Endodermal cell (in vitro differentiated cells): ENCODE results near the gene BMF. TPM values are rescaled to one million over a fixed set of nuclear protein-coding genes. Genes with fewer than 3 reads are reported as not detected.
"Not testable (repeated sequence)": the region's sequence is repeated elsewhere in the genome, so short reads cannot be mapped to it uniquely, and the experiment has no call there.

Experiments
- DNase-seq: peaks from one replicate; pipeline ENCODE4 v3.0.0-alpha.2; 2017
- H3K27ac ChIP-seq: 2 replicates; pipeline ENCODE4 v1.5.1; 2013; ENCODE audit warnings: mild to moderate bottlenecking, low read depth, low read length, moderate library complexity
- H3K27me3 ChIP-seq: 2 replicates; pipeline ENCODE4 v1.6.1; 2013; ENCODE audit warnings: mild to moderate bottlenecking, low read length, moderate library complexity; ENCODE audit not compliant: insufficient read depth, control insufficient read depth, poor library complexity, severe bottlenecking
- H3K36me3 ChIP-seq: 2 replicates; pipeline ENCODE4 v1.7.0; 2013; ENCODE audit warnings: mild to moderate bottlenecking, low read length, moderate library complexity; ENCODE audit not compliant: control insufficient read depth, insufficient read depth
- H3K4me1 ChIP-seq: one replicate; pipeline ENCODE4 v1.7.0; 2013; ENCODE audit warnings: low read length; ENCODE audit not compliant: control insufficient read depth, insufficient read depth
- H3K4me3 ChIP-seq: 2 replicates; pipeline ENCODE4 v1.5.1; 2013; ENCODE audit warnings: mild to moderate bottlenecking, low read length, moderate library complexity
- H3K9ac ChIP-seq: 2 replicates; pipeline ENCODE4 v1.6.1; 2013; ENCODE audit warnings: mild to moderate bottlenecking, low read length, moderate library complexity; ENCODE audit not compliant: poor library complexity, severe bottlenecking; ENCODE audit errors: extremely low read depth
- H3K9me3 ChIP-seq: 2 replicates; pipeline ENCODE4 v1.6.1; 2013; ENCODE audit warnings: mild to moderate bottlenecking, low read length, moderate library complexity; ENCODE audit not compliant: control insufficient read depth
- H3K27ac Mint-ChIP-seq: 2 replicates; pipeline ENCODE4 v1.8.0; 2020; ENCODE audit warnings: mixed read lengths
- H3K27me3 Mint-ChIP-seq: 2 replicates; pipeline ENCODE4 v1.8.0; 2021; ENCODE audit warnings: mild to moderate bottlenecking, mixed read lengths; ENCODE audit not compliant: insufficient read depth
- H3K36me3 Mint-ChIP-seq: 2 replicates; pipeline ENCODE4 v1.8.0; 2020; ENCODE audit warnings: low read depth, mixed read lengths
- H3K4me1 Mint-ChIP-seq: 2 replicates; pipeline ENCODE4 v1.8.0; 2020; ENCODE audit warnings: mixed read lengths
- H3K4me3 Mint-ChIP-seq: 2 replicates; pipeline ENCODE4 v1.8.0; 2020; ENCODE audit warnings: mild to moderate bottlenecking, moderate library complexity, mixed read lengths
- H3K9me3 Mint-ChIP-seq: 2 replicates; pipeline ENCODE4 v1.8.0; 2020; ENCODE audit warnings: mild to moderate bottlenecking, mixed read lengths
- WGBS, 2 experiments: methylation state at CpG; one replicate each; pipeline versions ENCODE4 v1.1.5 to v1.1.7; 2013; ENCODE audit warnings: missing lambda C conversion rate in 2 of 2, mixed read lengths in 1 of 2; ENCODE audit not compliant: insufficient coverage in 1 of 2, insufficient read length in 1 of 2; 5-methylcytosine and 5-hydroxymethylcytosine counted together
- total RNA-seq, 2 donors: library from RNA; stranded (reverse); fragmentation: NEBNext Ultra II Directional in 1 of 2; extraction: Animal tissue kit (Norgen Biotek cat#: 25700) in 1 of 2; gene quantifications; 2 replicates in 1 of 2; 3 replicates in 1 of 2; pipeline ENCODE4 v1.2.1, GENCODE V29; 2021
- TF ChIP-seq, protein P1 (sequence below): fragments of 200-600 bp; sonication (generic); conservative IDR thresholded peaks from 2 replicates; pipeline ENCODE4 v1.5.0; 2021; ENCODE audit warnings: antibody characterized with exemption, mild to moderate bottlenecking

Gene BMF
- total RNA-seq, 2 donors from 2014 or later: 48.3 to 53.5 TPM

DNA sequence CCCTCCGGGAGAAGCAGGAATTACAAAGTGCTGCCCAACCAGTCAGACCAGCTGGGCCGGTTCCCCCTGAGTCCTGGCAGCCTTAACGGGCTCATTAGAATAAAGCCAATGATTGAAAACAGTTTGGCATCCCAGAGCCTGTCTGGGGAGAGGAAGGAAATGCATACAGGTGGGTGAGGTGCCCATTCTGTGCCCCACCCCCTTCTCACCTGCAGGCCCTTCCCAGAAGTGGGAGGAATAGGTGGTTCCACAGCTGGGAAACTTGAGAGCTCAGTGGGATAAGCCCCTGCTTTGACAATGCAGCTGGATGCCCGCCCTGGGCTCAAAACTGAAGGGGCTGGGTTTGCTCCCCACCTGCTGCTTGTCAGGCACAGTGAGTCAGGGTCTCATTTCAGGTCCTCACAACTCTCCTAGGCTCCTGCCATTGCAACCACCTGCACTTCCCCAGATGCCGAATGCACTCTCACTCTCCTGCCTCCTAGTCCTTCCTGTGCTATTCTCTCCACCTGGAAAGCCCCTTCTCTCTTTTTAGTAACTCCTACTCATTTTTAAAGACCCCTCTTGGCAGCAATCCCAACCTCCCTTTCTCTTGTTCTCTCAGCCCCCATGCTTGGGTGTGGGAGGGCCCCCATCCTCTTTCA lies 46.7 kb upstream of the BMF start:
- Mint-ChIP-seq H3K36me3 (no peaks in the 10 kb centered on the region), H3K27ac (peak overlapping the region; percentile 68), H3K4me3 (no peak overlapping the region), H3K9me3 (no peaks in the 10 kb centered on the region), H3K4me1 (peaks cover 20% of the 10 kb centered on the region), H3K27me3 (no peaks in the 10 kb centered on the region)
- 52 to 54% methylated on average over 4 of the region's 5 CpGs for WGBS, 2 experiments
- H3K27ac ChIP-seq: no peak overlapping the region
- no peaks in the 10 kb centered on the region for H3K4me1 ChIP-seq
- TF ChIP-seq, protein P1, sequence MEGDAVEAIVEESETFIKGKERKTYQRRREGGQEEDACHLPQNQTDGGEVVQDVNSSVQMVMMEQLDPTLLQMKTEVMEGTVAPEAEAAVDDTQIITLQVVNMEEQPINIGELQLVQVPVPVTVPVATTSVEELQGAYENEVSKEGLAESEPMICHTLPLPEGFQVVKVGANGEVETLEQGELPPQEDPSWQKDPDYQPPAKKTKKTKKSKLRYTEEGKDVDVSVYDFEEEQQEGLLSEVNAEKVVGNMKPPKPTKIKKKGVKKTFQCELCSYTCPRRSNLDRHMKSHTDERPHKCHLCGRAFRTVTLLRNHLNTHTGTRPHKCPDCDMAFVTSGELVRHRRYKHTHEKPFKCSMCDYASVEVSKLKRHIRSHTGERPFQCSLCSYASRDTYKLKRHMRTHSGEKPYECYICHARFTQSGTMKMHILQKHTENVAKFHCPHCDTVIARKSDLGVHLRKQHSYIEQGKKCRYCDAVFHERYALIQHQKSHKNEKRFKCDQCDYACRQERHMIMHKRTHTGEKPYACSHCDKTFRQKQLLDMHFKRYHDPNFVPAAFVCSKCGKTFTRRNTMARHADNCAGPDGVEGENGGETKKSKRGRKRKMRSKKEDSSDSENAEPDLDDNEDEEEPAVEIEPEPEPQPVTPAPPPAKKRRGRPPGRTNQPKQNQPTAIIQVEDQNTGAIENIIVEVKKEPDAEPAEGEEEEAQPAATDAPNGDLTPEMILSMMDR: no peak
- no peak overlapping the region for H3K9ac ChIP-seq
- H3K36me3 ChIP-seq: no peaks in the 10 kb centered on the region
- no peak overlapping the region for H3K4me3 ChIP-seq
- no peaks in the 10 kb centered on the region for H3K27me3 ChIP-seq
- no peaks in the 10 kb centered on the region for H3K9me3 ChIP-seq
- DNase-seq: peak; percentile 91

DNA sequence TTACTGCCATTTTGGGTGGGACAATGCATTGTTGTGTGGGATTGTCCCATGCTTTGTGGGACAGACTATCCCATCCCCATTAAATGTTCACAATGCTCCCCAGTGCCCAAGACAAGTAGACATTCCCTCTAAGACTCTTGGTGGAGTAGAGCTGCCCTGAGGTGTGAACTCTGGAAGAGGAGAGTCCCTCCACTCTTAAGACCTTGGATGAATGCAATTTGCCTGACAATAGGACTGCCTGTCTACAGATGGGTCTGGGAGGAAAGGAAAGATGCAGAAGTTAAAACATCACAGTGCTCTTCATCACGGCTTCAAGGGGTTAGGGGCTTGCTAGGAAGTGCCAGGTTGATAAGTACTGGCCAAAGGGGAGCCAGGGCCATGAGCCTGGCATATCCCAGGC lies 46.1 kb upstream of the BMF start:
- no CpG with 5 or more reads among the region's 1 CpG for WGBS, 2 experiments
- not testable (repeated sequence) for H3K27ac ChIP-seq

DNA sequence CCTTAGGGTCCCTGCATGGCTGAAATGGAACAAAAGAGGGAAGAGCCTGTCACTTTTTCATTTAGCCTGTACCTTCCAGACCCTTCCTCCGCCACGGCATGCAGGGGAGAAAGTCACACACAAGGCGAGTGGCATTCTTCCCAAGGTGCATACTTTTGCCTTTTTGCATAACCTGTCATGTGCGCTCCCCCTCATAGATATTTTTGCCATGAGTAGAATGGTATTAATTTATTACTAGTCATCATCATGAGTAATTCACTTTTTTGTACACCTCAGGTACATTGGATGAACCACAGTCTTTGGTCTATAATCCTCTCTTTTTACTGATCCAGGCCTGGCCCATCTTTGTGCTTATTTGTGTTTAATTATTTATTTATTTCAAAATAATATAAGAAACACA lies 43.3 kb upstream of the BMF start:
- H3K9me3 ChIP-seq: no peaks in the 10 kb centered on the region
- WGBS, 2 experiments: 90 to 96% methylated on average over 2 of the region's 4 CpGs
- no peak overlapping the region for H3K27ac Mint-ChIP-seq
- H3K36me3 Mint-ChIP-seq: no peaks in the 10 kb centered on the region
- no peaks in the 10 kb centered on the region for H3K4me1 ChIP-seq
- H3K4me3 ChIP-seq: no peak overlapping the region
- no peak for DNase-seq
- H3K36me3 ChIP-seq: no peaks in the 10 kb centered on the region
- TF ChIP-seq, protein P1: no peak
- no peaks in the 10 kb centered on the region for H3K9me3 Mint-ChIP-seq
- no peaks in the 10 kb centered on the region for H3K27me3 ChIP-seq
- H3K4me3 Mint-ChIP-seq: no peak overlapping the region
- H3K4me1 Mint-ChIP-seq: peaks cover 20% of the 10 kb centered on the region
- H3K27ac ChIP-seq: no peak overlapping the region
- H3K27me3 Mint-ChIP-seq: no peaks in the 10 kb centered on the region
- no peak overlapping the region for H3K9ac ChIP-seq

More for the DNA sequence above, 46.1 kb upstream of the BMF start:
- H3K9me3 ChIP-seq, H3K36me3 Mint-ChIP-seq, H3K36me3 ChIP-seq, H3K27me3 ChIP-seq, H3K9me3 Mint-ChIP-seq, H3K27me3 Mint-ChIP-seq, H3K4me3 ChIP-seq, H3K4me1 ChIP-seq, H3K4me3 Mint-ChIP-seq, H3K9ac ChIP-seq: not testable (repeated sequence)
- peak; percentile 60 for DNase-seq
- Mint-ChIP-seq H3K27ac (peak overlapping the region; percentile 68), H3K4me1 (peaks cover 20% of the 10 kb centered on the region)

DNA sequence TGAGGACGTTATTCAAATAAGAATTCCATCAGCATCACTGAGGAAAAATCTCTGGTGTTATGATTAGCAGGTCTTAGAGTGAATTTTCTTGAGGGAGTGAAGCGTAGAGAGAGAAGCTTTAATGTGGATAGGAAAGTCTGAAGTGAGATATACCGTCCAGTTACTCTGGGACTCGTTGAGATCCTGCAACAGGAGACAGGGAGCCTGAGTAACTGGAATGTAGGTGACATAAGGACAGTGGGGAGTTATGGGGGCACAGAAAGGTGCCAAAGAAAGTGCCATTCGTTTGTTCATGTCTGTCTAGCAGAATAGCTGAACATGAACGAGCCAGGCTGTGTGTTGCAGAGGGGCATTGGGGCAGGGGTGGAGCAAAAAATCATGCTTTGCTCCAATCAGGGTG lies 42.8 kb upstream of the BMF start:
- H3K36me3 Mint-ChIP-seq: no peaks in the 10 kb centered on the region
- H3K27me3 Mint-ChIP-seq: no peaks in the 10 kb centered on the region
- TF ChIP-seq, protein P1: no peak
- no peak overlapping the region for H3K4me3 Mint-ChIP-seq
- no peaks in the 10 kb centered on the region for H3K4me1 ChIP-seq
- H3K4me3 ChIP-seq: no peak overlapping the region
- H3K9ac ChIP-seq: no peak overlapping the region
- peak; percentile 37 for DNase-seq
- no peak overlapping the region for H3K27ac Mint-ChIP-seq
- 83 to 93% methylated on average over 4 to 6 of the region's 6 CpGs for WGBS, 2 experiments
- no peaks in the 10 kb centered on the region for H3K9me3 ChIP-seq
- no peaks in the 10 kb centered on the region for H3K9me3 Mint-ChIP-seq
- no peaks in the 10 kb centered on the region for H3K36me3 ChIP-seq
- H3K27me3 ChIP-seq: no peaks in the 10 kb centered on the region
- H3K4me1 Mint-ChIP-seq: peaks cover 17% of the 10 kb centered on the region
- H3K27ac ChIP-seq: no peak overlapping the region
